Neural cell (in vitro differentiated cells): ENCODE results near the gene CRTAC1.

Source experiments
- EP300 ChIP-seq: fragments of 450-650 bp; conservative IDR thresholded peaks from 2 replicates; pipeline ENCODE4 v1.6.1; 2014; ENCODE audit warnings: antibody characterized with exemption, mild to moderate bottlenecking, moderate library complexity; ENCODE audit not compliant: poor library complexity, severe bottlenecking
- POLR2AphosphoS5 ChIP-seq: IDR thresholded peaks from 2 replicates; pipeline ENCODE4 v1.6.1; 2012
- RAD21 ChIP-seq: fragments of 450-650 bp; conservative IDR thresholded peaks from 2 replicates; pipeline ENCODE4 v1.6.1; 2014; ENCODE audit warnings: antibody characterized with exemption, mild to moderate bottlenecking, moderate library complexity
- TF ChIP-seq, protein P1 (sequence below): IDR thresholded peaks from 2 replicates; pipeline ENCODE4 v1.6.1; 2012; ENCODE audit warnings: borderline replicate concordance
- TF ChIP-seq, protein P2 (sequence below): fragments of 450-650 bp; IDR thresholded peaks from 2 replicates; pipeline ENCODE4 v1.5.1; 2014; ENCODE audit warnings: antibody characterized with exemption, mild to moderate bottlenecking, moderate library complexity; ENCODE audit not compliant: poor library complexity, severe bottlenecking

DNA sequence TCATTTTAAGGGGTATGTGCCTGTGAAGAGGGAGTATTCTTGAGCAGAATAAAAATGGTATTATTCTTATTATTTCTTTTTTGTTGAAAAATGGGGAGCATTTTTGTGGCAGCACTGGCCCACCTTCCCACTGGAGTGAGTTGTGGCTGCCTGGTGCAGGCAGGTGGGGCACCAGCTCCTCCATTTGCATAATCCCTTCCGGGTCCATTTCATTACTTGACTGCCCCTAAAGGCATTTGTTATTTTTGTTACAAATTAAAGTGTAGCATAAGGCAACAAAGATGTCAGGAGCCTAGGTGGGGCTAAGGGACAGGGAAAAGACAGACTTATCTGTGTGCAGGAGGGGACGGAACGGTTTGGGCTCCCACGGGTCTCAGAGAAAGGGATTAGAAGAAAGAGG lies 154.0 kb downstream of the CRTAC1 start:
- TF ChIP-seq, protein P1, sequence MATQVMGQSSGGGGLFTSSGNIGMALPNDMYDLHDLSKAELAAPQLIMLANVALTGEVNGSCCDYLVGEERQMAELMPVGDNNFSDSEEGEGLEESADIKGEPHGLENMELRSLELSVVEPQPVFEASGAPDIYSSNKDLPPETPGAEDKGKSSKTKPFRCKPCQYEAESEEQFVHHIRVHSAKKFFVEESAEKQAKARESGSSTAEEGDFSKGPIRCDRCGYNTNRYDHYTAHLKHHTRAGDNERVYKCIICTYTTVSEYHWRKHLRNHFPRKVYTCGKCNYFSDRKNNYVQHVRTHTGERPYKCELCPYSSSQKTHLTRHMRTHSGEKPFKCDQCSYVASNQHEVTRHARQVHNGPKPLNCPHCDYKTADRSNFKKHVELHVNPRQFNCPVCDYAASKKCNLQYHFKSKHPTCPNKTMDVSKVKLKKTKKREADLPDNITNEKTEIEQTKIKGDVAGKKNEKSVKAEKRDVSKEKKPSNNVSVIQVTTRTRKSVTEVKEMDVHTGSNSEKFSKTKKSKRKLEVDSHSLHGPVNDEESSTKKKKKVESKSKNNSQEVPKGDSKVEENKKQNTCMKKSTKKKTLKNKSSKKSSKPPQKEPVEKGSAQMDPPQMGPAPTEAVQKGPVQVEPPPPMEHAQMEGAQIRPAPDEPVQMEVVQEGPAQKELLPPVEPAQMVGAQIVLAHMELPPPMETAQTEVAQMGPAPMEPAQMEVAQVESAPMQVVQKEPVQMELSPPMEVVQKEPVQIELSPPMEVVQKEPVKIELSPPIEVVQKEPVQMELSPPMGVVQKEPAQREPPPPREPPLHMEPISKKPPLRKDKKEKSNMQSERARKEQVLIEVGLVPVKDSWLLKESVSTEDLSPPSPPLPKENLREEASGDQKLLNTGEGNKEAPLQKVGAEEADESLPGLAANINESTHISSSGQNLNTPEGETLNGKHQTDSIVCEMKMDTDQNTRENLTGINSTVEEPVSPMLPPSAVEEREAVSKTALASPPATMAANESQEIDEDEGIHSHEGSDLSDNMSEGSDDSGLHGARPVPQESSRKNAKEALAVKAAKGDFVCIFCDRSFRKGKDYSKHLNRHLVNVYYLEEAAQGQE: no peak
- TF ChIP-seq, protein P2, sequence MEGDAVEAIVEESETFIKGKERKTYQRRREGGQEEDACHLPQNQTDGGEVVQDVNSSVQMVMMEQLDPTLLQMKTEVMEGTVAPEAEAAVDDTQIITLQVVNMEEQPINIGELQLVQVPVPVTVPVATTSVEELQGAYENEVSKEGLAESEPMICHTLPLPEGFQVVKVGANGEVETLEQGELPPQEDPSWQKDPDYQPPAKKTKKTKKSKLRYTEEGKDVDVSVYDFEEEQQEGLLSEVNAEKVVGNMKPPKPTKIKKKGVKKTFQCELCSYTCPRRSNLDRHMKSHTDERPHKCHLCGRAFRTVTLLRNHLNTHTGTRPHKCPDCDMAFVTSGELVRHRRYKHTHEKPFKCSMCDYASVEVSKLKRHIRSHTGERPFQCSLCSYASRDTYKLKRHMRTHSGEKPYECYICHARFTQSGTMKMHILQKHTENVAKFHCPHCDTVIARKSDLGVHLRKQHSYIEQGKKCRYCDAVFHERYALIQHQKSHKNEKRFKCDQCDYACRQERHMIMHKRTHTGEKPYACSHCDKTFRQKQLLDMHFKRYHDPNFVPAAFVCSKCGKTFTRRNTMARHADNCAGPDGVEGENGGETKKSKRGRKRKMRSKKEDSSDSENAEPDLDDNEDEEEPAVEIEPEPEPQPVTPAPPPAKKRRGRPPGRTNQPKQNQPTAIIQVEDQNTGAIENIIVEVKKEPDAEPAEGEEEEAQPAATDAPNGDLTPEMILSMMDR: no peak
- no peak for TF ChIP-seq RAD21
- no peak for TF ChIP-seq POLR2AphosphoS5
- no peak for TF ChIP-seq EP300
